NCI-H2227 (cell line): Measurements from ENCODE around the gene IP6K1.
"Not testable (repeated sequence)": the region's sequence is repeated elsewhere in the genome, so short reads cannot be mapped to it uniquely, and the experiment has no call there.

Experiments
- DNase-seq: peaks from one replicate; lab custom pipeline; 2025; ENCODE audit not compliant: unreplicated experiment; lab: John Stamatoyannopoulos, UW

Gene IP6K1

DNA sequence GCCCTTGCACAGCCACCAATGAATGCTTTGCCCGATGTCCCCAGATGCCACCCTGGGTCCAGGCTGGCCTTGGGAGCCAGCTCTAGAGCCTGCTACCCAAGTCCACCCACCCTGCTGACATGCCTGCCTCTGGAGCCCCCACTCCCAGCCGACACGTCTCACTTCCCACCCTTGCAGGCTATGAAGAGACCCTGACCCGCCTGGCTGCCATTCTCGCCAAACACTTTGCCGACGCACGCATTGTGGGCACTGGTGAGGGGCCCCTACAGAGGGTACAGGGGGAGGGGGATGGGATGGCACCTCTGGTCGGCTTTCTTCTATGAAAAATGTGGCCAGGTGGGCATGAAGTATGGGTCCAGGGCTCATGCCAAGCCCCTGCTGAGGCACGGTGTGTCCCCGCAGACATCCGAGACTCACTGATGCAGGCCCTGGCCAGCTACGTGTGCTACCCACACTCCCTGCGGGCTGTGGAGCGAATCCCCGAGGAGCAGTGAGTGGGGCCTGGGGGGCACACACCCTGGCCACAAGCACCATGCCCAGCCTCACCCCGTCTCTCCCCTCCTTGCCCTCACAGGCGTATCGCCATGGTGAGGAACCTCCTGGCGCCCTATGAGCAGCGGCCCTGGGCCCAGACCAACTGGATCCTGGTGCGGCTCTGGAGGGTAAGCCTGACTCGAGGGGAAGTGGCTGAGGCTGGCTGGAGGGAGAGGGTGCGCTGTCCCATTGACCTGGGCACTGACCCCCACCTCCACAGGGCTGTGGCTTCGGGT lies 72.8 kb downstream of the IP6K1 start:
- DNase-seq, result no peak

DNA sequence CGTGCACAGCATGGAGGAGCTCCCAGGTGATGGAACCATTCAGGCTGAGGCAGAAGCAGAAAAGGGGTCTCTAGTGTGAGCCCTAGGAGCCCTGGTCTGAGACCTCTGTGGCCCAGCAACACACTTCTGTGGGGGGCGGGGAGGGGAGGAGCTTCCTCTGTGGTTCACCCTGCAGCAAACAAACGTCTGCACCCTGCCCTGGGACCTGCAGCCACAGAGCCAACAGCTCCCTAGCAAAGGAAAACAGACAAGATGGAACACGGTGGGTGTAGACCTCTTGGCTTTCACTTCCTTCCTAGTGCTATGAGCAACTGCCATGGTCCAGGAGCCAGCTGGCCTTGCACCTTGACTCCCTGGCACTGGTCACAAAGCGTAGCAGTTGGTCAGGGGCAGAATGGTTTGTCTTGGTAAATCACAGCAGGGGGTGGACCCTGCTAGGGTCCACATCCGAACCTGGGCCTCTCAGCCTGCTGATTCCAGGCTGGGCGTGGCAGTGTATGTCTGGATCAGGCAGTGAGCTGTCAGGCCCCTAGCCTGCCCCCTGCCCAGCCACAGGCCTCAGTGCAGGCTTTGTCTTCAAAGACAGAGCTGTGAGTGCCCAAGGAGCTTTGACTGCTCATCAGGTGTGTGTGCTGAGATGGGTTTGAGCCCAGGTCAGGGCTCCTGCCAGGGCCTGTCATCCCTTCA lies 73.6 kb downstream of the IP6K1 start:
- DNase-seq, result no peak

DNA sequence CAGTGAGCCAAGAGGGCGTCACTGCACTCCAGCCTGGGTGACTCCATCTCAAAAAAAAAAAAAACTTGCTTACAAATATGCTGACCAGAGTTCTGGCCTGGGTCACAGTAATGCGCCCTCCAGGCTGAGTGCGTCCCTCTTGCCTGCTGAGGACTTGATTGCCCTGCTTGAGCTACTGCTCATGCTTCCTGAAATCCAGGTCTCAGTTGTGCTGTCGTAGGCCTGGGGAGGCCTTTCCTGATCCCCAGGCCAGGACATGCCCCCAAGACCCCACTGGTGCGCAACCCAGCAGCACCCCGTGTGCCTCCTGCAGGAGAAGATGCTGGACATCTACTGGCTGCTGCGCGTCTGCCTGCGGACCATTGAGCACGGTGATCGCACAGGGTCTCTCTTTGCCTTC lies 74.2 kb downstream of the IP6K1 start:
- DNase-seq, result no peak

DNA sequence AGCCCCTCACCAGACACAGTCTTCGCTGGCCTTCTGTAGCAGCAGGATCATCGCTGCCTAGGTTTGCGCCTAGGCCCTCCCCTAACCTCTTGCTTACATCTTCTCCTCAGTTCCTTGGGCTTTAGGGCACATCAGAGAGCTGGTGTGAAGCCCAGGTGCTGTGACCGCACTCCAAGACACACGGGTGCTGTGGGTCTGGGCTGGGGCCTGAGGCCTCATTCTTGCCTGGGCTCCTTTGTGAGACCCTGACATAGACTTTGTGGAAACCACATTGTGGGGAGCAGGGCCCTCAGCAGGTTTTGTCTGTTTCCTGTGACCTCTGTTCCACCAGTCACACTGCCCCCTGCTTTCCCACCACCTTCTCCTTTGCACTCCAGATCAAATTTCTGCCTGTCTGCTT lies 74.9 kb downstream of the IP6K1 start:
- DNase-seq, result no peak

DNA sequence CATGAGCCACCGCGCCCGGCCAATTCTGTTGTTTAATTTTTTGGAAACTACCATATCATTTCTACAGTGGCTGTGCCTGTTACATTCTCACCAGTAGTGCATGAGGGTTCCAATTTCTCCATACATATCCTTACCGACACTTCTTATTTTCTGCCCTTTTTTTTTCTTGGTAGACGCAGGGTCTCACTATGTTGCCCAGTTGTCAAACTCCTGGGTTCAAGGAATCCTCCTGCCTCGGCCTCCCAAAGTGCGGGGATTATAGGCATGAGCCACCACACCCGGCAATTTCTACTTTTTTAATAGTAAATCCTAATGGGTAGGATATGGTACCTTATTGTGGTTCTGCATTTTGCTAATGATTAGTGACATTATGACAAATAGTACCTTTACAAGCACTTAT lies 76.5 kb downstream of the IP6K1 start:
- no peak for DNase-seq

DNA sequence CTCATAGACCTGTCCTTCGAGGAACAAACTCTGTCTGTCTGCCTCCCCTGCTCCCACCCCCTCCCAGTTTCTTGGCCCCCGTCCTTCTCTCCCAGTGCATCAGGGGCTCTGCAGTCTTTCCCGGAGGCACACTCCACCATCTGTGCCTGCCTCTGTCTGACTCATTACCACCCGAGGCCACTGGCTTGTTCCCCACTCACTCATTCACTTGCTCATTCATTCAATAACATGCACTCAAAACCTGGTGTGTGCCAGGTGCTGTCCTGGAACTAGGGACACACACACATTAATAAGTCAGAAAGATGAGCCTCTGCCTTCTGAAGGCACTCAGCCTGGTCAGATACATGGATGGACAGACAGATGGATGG lies 79.2 kb downstream of the IP6K1 start:
- DNase-seq, result no peak

DNA sequence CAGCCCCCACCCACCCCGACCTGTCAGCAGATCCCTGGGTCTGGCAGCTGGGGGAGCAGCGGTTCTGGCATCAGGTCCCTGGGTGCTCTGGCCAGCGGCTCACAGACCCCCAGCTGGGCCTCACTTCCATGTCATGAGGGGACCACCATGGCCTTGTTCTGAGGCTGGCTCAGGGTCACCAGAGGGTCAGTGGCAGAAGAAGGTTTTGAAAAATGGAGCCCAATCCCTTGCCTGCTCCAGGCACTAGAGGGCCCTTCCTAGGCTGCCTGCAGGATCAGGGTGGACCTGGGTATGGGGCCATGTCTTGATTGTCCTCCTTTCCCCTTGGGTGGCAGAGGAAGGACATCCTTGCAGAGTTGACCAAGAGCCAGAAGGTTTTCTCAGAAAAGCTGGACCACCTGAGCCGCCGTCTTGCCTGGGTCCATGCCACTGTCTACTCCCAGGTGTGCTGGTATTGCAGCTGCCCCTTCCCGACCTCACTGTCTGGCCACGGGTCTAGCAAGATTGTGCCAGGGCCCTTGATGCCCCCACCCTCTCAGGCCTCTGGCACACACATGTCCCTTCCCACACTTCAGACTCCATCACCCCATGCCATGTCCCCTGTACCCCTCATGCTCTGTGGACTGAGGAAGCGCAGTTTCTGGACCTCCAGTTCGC lies 79.8 kb downstream of the IP6K1 start:
- DNase-seq, result no peak

DNA sequence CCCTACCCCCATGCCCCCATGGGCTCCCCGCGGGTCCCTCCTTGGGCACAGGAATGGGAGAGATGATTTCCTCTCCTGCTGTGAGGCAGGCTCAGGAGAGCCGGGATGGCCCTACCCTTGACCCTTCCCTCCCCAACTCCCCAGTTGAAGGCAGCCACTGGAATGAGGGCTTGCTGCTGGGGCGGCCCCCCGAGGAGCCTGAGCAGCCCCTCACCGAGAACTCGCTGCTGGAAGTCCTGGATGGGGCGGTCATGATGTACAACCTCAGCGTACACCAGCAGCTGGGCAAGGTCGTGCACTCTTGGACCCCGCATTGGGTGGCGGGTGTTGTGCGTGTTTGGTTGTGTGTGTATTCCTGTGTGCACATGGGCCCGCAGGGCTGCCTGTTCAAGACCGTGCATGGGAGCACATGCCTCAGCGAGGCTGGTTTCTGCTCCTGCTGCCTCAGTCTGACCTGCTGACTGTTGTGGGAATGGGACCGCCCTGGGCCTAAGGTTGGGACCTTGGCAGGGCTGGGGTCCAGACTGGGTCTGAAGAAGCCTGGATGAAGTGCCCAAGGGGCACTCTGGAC lies 80.9 kb downstream of the IP6K1 start:
- DNase-seq, result no peak

DNA sequence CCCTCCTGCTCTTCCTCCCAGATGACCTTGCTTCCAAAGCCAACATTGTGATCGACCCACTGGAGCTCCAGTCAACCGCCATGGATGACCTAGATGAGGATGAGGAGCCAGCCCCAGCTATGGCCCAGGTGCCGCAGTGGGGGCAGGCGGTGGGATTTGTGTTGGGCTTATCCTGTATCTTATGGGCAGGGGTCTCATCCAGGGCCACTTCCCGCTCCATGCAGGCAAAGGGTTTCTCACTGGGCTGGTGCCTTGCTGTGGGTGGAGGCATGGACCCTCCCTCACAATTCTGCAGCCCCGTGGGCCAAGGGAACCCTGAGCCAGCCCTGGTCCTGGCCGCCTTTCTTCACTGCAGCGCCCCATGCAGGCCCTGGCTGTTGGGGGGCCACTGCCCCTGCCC lies 81.7 kb downstream of the IP6K1 start:
- no peak for DNase-seq

GRCh38 chr3:49703956-49704355 lies 82.4 kb downstream of the IP6K1 start:
- no peak for DNase-seq

DNA sequence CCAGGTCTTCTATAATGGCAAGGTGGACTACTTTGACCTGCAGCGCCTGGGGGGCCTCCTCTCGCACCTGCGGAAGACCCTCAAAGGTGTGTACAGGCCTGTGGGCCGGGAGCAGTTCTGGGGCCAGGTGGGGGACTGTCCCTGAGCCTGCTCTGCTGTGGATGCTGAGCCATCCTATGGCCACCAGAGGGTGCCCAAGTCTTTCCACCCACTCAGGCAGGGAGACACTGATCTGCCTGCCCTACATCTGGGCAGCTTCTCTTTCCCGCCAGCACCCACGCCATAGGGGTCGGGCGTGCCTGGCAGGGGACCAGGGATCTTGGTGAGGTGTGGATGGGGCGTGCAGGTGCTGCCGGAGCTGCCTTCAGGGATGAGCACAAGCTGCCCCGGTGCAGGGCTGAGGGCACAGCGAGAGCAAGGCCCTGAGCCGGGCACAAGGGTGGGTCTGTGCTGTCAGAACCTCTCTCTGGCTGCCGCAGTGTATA lies 82.9 kb downstream of the IP6K1 start:
- DNase-seq, result peak; percentile 68

DNA sequence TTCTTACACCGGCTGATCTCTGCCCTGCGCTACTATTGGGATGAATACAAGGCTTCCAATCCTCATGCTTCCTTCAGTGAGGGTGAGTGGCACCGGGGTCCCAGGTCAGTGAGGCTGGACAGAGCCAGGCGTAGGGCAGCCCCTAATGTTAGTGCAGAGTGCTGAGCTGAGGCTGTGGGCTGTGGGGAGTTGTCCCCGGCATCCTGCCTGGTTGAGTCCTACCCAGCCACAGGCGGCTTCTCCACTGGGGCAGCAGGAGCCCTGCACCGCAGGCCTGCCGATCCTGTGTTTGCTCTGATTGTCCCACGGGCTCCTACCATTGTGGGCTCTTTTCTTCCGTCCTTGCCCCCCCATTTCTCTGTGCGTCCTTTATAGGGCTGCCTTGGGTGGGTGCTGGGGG lies 83.7 kb downstream of the IP6K1 start:
- DNase-seq, result no peak

DNA sequence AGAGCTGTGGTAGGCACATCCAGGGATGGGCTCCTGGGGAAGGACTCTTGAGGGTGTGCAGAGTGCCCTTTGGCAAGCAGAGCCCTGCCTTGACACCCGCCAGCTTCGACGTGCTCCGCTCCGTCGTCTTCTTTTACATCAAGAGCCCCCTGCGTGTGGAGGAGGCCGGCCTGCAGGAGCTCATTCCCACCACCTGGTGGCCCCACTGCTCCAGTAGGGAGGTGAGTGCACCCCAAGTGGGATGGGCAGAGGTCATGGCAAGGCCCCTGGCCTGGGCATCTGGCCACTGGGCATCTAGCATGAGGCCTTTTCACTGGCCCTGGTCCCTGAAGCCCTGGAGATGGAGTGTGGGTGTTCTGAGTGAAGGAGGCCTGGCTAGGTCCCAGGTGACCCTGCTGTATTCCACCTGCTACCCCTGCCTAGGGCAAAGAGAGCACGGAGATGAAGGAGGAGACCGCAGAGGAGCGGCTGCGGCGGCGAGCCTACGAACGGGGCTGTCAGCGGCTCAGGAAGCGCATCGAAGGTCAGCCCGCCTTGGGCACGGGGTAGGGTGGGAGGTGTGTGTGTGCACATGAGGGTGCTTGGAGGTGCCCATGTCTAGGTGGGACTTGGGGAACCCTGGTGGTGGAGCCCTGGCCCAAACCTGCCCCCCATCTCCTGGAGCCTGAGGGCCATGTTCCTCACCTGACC lies 84.8 kb downstream of the IP6K1 start:
- DNase-seq, result no peak

DNA sequence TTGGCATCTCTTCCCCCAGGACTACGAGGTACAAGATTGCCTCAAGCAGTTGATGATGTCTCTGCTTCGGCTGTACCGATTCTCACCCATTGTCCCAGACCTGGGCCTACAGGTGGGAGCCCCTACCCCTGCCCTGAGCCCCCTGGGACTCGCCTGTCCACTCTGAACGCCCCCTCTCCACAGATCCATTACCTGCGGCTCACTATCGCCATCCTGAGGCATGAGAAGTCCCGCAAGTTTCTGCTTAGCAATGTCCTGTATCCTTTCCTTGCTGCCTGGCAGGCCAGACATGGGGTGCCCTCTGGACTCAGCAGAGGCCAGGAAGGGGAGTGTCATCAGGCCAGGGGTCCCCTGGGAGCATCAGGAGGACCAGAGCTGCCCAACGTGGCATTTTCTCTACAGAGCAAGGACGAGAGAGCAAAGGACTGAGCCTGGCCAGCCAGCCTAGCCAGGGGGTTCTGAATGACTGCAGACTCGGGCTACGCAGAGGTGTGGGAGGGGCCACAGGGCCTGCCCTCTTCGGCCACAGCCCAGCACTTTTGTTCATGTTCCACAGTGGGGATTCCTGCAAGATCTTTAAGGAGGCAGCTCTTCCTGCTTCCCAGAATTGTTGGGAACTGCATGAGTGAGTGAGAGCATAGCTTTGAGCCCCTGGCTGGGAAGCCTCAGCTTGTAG lies 85.8 kb downstream of the IP6K1 start:
- DNase-seq, result no peak

- no peak for DNase-seq
These were observed 86.3 kb downstream of the IP6K1 start for GRCh38 chr3:49700014-49700413.

DNA sequence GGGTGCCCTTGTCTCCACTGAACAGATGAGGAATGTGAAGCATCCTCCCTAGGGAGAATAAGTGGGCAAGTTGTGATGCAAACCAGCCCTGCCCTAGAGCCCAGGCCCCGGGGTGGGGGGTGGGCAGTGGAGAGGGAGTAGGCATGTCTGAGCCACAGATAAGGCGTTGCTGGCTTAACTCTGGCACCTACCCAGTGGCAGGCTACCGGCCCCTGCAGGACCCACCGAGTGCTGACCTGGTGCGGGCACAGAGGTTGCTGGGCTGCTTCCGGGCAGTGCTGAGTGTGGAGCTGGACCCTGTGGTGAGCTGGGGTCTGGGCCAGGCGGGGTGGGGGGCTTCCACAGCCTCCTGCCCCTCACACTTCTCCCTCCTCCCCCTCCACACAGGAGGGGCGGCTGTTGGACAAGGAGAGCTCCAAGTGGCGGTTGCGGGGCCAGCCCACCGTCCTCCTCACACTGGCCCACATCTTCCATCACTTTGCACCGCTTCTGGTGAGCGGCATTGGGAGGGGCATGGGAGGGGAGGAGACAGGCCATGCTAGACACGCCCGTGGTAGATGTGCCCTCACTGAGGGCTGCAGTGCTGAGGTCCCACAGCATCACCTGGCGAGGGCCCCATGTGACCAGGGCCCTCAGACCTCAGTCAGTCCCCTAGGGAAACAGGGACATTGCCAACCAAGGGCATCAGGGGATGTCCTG lies 86.9 kb downstream of the IP6K1 start:
- DNase-seq, result no peak

DNA sequence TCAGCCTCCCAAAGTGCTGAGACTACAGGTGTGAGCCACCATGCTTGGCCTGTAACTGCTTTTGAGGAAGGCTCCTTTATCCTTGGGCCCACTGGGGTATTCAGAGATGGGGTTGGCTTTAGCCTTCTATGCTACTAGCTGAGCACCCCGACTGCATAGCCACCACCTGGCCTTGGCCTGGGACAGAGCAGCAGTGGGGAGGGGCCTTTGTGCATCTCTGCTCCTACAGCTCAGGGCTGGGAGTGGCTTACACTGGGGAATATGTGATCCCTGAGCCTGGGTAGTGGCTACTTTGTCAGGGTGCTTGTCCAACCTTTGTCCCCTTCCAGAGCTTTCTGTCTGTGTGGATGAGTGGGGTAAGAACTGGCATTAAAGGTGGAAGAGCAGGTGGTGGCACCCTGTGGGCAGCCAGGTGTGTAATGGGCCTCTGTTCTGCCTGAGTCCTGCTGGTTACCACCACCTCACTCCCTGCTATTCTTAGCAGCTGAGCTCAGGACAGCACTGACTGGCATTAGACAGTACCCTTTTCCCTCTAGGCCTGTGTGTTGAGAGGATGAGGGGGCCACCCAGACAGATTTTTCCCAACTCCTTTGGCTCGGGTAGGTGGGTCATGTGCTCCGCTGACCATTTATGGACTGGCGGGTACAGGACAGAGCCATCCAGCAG lies 90.9 kb downstream of the IP6K1 start:
- not testable (repeated sequence) for DNase-seq

- not testable (repeated sequence) for DNase-seq
These were observed 91.8 kb downstream of the IP6K1 start for GRCh38 chr3:49694409-49695070.

- DNase-seq, result not testable (repeated sequence)
These were observed 94.9 kb downstream of the IP6K1 start for GRCh38 chr3:49691481-49691880.
